ENCODE data around the gene NPM1.

- no peak for TF ChIP-seq EZH2phosphoT487 (IDR thresholded peaks at IDR 0.05; ENCODE audit: low read length)
- TF ChIP-seq CTCF (IDR thresholded peaks at IDR 0.05; ENCODE audit: low read length): no peak
- no peak for TF ChIP-seq EZH2 (optimal IDR thresholded peaks at IDR 0.05; ENCODE audit: low read depth, low read length)
Measured at GRCh38 chr5:171400169-171400568, 12.5 kb downstream of the NPM1 start.
